AG10803 (cell line): ENCODE measurements around the gene CFAP410.
A peak's percentile ranks its signal among the peaks of the same experiment; 100 is the strongest.

Experiments
- DNase-seq: peaks from one replicate; pipeline ENCODE4 v3.0.0; 2010; ENCODE audit warnings: low read depth
- H3K4me3 ChIP-seq: 2 replicates; pipeline ENCODE4 v1.5.1; 2011; ENCODE audit warnings: mild to moderate bottlenecking, low read length, control low read depth
- TF ChIP-seq, protein P1 (sequence below): conservative IDR thresholded peaks from 2 replicates; pipeline ENCODE4 v1.5.1; 2011; ENCODE audit warnings: mild to moderate bottlenecking, low read length, control low read depth, inconsistent platforms

Gene CFAP410

DNA sequence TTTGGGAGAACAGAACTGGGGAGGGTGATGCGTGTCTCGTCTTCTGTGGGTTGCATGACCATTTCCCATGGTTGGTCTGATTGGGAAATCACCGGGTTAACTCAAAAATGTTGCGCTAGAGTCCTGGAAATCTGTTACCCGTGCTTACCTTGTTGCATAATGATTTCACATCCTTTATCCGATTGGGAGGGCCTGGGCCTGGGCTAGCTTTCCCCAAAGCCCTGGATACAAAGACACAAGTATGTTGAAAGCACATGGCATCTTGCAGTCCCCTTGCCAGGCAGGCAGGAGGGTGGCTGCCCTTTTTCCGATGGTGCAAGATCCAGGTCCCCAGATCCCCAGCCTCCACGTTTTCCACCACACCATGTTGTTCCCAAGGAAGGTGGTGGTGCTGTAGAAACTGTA is 14.8 kb upstream of the CFAP410 start:
- DNase-seq, result no peak
- TF ChIP-seq, protein P1, sequence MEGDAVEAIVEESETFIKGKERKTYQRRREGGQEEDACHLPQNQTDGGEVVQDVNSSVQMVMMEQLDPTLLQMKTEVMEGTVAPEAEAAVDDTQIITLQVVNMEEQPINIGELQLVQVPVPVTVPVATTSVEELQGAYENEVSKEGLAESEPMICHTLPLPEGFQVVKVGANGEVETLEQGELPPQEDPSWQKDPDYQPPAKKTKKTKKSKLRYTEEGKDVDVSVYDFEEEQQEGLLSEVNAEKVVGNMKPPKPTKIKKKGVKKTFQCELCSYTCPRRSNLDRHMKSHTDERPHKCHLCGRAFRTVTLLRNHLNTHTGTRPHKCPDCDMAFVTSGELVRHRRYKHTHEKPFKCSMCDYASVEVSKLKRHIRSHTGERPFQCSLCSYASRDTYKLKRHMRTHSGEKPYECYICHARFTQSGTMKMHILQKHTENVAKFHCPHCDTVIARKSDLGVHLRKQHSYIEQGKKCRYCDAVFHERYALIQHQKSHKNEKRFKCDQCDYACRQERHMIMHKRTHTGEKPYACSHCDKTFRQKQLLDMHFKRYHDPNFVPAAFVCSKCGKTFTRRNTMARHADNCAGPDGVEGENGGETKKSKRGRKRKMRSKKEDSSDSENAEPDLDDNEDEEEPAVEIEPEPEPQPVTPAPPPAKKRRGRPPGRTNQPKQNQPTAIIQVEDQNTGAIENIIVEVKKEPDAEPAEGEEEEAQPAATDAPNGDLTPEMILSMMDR, result no peak
- no peak overlapping the region for H3K4me3 ChIP-seq

DNA sequence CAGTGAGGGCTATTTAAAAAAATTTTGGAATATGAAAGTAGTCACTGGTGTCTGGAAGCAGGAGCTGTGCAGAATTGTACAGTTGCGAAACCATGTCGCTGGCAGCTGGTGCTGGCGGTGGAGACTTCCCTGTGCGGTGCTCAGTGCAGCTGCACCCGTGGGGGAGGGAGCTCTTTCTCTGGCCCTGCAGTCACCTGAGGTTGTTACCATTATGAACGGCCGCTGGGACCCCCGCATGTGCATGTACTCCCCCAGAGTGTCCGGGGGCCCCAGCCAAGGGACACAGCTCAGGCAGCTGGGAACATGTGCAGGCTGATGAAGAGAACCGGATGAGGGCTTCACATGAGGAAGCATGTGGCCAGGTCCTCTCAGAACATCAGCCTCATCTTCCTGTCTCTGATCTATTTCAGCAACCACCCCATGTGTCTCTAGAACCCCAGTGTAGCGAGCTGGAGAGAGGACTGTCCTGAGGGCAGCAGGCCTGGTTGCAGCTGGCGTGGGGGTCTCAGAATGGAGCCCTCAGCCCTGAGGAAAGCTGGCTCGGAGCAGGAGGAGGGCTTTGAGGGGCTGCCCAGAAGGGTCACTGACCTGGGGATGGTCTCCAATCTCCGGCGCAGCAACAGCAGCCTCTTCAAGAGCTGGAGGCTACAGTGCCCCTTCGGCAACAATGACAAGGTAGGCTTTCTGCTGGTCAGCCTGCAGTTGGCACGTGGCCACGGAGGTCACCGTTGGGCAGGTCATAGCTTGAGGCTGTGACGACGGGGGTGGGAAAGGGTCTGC is 14.2 kb upstream of the CFAP410 start, which contains the start of gene TRPM2:
TRPM2 (plus strand) TSS at position 431 of the 780 bp plus-strand sequence; CDS start at position 511, 80 bp downstream.
- H3K4me3 ChIP-seq, result no peak within 1 kb of the TSS
- TF ChIP-seq, protein P1, result no peak
- DNase-seq, result peak; percentile 24

DNA sequence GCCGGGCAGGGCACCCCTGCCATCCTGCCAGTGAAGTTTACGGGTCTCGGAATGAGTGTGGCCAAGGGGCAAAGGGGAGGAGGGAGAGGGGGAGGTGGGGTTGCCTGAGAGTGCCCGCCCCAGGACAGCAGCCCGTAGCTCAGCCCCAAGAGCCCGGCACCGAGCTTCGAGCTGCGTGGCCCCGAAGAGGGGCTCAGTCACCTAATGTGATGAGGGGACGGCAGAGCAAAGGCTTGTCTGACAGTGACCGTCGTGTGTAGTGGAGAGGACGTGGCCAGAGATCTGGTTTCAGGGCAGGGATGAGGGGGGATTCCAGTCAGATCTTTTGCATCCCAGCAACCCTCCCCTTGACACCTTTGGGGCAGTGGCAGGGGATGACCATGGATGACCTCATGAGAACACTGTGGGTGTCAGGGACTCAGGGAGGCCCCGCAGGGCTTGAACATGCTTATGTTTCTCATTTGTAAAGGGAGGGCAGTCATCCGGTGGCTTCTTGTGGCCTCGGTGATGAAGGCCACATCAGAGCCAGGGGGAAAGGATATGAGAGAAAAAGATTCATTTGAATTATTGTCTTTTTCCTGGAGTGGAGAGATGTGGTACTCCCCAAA is 13.2 kb upstream of the CFAP410 start:
- TF ChIP-seq, protein P1, result no peak
- H3K4me3 ChIP-seq, result no peak overlapping the region
- no peak for DNase-seq

DNA sequence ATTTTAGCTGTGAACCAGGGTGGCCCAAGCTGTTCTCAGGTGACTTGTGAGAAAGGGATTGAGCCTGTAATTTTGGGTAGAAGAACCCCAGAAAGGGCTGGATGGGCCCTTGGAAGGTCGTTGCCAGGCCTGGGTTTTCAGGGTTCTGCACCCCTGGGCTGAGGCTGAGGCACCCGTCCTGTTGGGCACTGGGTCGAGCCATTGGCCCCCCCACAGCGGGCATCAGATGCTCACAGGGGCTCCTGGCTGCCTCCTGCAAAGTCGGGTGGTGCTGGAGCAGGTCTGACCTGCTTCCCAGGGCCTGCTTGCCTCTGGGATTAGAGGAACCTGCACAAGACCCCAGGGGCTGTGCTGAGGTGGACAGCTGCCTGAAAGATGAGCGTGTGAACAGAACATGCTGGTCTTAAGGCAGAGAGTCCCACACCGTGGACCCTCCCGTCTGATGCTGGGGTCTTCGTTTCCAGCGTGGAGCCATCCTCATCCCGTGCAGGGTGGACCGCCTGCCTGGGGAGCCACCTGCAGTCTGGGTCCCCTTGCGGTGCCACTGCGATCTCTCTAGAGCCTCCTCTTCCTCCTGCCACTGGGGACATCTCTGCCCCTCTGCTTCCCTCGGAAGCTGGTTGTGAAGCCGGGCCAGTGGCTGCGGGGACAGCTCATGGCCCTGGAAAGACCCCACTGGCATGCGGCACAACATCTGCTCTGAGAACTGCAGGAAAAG is 12.5 kb upstream of the CFAP410 start:
- TF ChIP-seq, protein P1, result no peak
- DNase-seq, result no peak
- no peak overlapping the region for H3K4me3 ChIP-seq

DNA sequence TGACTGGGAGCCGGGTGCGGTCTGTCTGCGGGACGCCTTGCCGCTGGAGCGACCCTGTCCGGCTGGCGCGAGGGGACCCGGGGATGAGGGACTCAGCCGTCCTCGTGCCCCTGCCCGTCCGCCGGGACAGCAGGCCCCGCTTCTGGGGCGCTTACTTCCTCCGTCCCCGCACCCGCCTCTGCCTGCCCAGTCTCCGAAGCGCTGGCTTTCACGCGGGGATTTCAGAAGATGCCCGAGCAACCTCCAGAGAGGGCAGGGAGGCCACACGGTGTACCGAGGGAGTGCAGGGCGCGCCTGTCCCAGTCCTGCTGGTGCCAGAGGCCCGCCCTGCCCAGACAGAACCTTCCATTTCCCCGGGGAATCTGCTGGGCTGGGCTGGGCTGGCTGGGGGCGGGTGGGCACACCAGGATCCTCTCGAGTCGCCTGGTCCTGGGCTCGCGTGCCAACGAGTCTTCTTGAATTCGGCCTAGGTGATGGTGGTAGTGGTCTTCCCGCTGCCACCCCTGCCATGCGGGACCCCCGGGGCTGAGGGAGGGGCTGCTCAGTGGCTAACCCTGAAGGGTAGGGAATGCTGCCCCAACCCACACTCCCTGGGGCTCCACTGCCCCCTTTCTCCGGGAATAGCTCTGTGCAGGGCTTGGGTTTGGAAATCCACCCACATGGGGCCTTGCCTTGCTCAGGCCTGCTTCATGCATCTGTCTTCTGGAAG is 11.7 kb upstream of the CFAP410 start:
- no peak for DNase-seq
- TF ChIP-seq, protein P1, result no peak
- no peak overlapping the region for H3K4me3 ChIP-seq

DNA sequence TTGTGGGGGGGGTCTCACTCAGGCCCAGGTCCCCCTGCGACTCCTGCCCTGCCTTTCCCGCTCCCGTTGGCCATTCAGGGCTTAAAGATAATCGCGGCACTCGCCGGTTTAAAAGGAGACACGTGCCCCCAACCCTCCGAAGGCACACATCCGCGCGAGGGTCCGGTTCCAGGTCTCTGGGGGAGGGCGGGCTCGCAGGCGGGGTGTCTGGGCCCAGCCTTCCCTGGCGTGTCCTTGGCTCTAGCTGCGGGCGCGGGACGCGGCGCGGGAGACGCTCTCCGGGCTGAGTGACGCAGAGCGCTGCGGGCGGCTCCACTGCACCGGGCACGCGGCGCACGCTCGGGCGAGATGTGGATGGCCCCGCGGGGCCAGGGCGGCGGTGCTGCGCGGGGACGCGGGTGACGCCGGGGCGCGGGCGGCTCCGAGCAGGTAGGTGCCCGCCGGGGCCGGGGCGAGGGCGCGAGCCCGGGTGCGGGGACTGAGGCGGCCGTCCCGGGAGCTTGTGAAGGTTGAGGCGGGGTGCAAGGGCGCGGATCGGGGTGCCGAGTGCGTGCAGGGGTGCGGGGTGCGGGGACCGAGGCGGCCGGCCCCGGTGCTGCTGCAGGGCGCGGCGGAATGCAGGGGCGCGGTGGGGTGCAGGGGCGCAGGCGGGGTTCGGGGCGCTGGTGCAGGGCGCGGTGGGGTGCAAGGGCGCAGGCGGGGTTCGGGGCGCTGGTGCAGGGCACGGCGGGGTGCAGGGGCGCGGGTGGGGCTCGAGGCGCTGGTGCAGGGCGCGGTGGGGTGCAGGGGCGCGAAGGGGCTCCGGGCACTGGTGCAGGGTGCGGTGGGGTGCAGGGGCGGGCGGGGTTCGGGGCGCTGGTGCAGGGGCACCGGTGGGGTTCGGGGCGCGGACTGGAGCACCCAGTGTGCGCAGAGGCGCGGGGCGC is 10.9 kb upstream of the CFAP410 start:
- no peak for DNase-seq
- no peak overlapping the region for H3K4me3 ChIP-seq

More for the DNA sequence above, 10.9 kb upstream of the CFAP410 start:
- TF ChIP-seq, protein P1, result no peak
